ENCODE data around the gene PRKD2.

The PRKD2 gene

DNA sequence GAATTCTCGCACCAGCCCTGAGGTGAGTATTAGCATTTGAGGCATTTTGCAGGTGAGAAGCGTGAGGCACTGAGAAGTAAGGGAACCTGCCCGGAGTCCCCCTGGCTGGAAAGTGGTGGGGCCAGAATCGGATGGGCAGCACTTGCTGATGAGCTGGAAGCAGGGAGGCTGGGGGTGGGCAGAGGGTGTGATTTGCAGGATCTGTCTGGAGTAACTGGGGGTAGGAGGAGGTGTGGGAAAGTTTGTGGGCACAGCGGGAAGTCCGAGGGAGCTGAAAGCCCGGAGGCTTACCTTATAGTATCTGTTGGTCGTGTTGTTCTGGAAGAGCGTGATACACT lies 20.1 kb downstream of the PRKD2 start:
- DNase-seq = no peak
- TF ChIP-seq GATA1 (IDR thresholded peaks at IDR 0.05; ENCODE audit: low read depth, low read length) (no peak), POLR2A (IDR thresholded peaks at IDR 0.05; ENCODE audit: low read length) (no peak)

DNA sequence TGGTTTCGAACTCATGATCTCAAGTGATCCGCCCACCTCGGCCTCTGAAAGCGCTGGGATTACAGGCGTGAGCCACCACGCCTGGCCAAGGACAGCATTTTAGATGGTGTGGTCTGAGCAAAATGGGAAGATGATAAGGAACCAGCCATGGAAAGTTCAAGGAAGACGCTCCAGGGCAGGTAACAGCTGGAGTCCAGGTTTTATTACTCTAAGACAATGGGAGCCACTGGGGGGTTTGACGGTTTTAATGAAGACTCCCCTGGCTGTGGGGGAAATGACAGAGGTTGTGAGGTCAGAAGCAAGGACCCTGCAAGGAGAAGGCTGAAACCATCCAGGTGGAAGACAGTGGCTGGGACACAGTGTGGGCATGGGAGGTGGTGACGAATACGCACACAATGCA lies 20.9 kb downstream of the PRKD2 start:
- TF ChIP-seq GATA1 (IDR thresholded peaks at IDR 0.05; ENCODE audit: low read depth, low read length) (no peak), POLR2A (IDR thresholded peaks at IDR 0.05; ENCODE audit: low read length) (no peak)
- no peak for DNase-seq

DNA sequence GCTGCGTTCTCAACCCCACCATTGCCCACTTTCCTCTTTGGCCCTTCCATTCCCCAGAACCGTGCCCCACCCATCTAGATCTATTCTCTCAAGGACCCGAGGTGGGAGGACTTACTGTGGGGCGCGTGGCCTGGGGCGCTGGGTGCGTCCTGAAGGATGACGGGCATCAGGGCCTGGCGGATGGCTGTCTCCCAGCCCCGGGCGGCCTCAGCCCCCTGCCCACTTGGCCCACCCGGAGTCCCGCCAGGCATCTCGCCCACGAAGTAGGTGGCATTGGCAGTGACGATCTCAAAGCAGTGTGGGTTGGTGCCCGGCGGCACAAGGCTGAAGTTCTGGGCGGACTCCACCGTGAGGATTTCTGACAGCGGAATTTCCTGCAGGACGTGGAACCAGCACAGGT lies 23.2 kb downstream of the PRKD2 start:
- no peak for DNase-seq
- TF ChIP-seq POLR2A (IDR thresholded peaks at IDR 0.05; ENCODE audit: low read length) (no peak), GATA1 (IDR thresholded peaks at IDR 0.05; ENCODE audit: low read depth, low read length) (no peak)

DNA sequence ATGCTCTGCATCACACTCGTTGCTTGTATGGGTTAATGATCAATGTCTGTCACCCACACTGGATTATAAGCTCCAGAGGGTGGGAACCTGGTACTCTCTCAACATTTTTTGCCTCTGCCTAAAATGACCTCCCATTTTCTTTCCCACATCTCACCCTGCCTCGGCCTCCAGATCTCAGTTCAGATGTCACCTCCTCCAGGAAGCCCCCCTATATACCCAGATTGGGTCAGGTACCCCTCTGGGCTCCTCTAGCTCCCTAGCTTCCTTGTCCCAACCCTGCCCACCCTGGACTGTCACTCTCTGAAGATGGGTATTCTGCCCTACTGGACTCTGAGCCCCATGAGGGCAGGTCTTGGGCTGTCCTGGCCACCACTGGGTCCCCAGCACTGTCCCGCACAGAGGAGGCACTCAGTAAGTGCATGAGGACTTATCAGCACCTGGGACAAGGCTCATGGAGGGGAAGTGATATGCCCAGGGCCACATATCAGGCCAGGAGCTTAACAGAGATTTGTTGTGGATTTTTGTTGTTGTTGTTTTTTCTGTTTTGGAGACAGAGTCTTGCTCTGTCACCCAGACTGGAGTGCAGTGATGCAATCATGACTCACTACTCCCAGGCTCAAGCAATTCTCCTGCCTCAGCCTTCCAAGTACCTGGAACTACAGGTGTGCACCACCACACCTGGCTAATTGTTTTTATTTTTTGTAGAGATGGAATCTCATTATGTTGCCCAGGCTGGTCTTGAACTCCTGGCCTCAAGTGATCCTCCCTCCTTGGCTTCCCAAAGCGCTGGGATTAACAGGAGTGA lies 23.8 kb downstream of the PRKD2 start:
- no peak for TF ChIP-seq POLR2A (IDR thresholded peaks at IDR 0.05; ENCODE audit: low read length)
- TF ChIP-seq GATA1 (IDR thresholded peaks at IDR 0.05; ENCODE audit: low read depth, low read length) = no peak
- DNase-seq = peak in 1 of 2 experiments; percentile 29

DNA sequence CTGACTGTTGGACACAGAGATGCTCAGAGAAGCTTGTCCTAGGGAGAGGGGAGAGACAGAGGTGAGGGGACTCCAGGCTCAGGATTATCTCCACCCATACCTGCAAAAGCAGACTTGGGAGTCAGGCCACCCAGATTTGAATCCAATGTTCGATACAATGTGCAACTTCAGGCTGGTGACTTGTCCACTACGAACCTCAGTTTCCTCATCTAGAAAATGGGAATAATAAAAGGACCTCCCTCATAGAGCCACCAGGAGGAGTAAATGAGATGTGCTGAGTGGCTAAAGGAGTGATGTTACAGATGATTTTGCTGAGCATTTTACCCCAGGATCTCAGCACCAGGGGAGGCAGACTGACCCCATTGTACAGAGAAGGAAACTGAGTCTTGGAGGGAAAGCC lies 25.0 kb downstream of the PRKD2 start:
- DNase-seq = no peak

DNA sequence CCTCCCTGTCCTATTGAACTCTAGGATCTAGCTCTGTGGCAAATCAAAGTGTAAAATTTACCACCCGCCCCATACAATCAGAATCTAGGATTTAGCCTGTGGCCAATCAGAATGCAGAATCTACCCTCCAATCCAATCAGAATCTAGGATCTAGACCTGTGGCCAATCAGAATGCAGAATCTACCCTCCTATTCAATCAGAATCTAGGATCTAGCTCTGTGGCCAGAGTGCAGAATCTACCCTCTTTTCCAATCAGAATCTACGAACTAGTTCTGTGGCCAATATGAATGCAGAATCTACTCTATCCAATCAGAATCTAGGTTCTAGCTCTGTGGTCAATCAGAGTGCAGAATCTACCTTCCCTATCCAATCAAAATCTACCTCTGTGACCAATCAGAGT lies 25.8 kb downstream of the PRKD2 start:
- DNase-seq = no peak
- TF ChIP-seq POLR2A (IDR thresholded peaks at IDR 0.05; ENCODE audit: low read length) (no peak), GATA1 (IDR thresholded peaks at IDR 0.05; ENCODE audit: low read depth, low read length) (no peak)

More for the DNA sequence above, 25.0 kb downstream of the PRKD2 start:
- TF ChIP-seq GATA1 (IDR thresholded peaks at IDR 0.05; ENCODE audit: low read depth, low read length) (no peak), POLR2A (IDR thresholded peaks at IDR 0.05; ENCODE audit: low read length) (no peak)

DNA sequence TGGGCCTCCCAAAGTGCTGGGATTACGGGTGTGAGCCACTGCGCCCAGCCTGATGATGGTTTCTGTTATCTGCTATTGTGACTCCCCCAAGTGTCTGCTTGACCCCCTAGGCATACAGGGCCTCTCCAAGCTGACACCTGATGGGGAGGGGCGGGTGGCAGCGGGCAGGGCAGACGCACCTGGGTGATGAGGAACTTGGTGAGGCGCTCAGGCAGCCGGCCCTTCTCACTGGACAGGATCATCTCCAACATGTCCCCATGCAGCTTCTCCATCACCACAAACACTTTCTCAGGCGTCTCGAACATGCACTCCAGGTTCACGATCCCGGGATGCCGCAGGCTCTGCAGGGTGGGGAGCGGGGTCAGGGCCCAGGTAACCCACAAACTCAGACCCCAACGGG lies 27.6 kb downstream of the PRKD2 start:
- DNase-seq = no peak
- TF ChIP-seq GATA1 (IDR thresholded peaks at IDR 0.05; ENCODE audit: low read depth, low read length) (no peak), POLR2A (IDR thresholded peaks at IDR 0.05; ENCODE audit: low read length) (no peak)

DNA sequence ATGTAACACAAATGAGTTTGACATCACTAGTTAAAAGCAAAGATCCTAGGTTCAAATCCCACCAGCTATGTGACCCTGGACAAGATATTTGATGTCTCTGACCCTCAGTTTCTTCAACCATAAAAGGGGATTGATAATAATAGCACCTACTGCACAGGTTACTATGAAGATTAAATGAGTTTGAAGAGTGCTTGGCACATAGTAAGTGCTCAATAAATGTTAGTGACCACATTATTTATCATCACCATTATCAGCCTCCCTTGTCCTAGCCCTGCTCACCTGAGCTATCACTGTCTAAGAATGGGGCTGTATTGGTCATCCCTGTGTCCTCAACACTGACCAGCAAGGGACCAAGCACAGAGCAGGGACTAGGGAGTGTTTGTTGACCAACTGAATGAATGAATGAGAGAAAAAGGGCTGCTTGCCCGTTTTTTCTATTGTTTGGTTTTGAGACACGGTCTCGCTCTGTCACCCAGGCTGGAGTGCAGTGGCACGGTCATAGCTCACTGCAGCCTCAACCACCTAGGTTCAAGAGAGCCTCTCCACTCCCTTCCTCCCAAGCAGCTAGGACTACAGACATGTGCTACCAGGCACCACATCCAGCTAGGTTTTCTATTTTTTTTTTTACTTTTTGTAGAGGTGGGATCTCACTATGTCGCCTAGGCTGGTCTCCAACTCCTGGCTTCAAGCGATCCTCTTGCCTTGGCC lies 29.3 kb downstream of the PRKD2 start:
- DNase-seq = no peak
- no peak for TF ChIP-seq GATA1 (IDR thresholded peaks at IDR 0.05; ENCODE audit: low read depth, low read length)
- TF ChIP-seq POLR2A (IDR thresholded peaks at IDR 0.05; ENCODE audit: low read length) = no peak

DNA sequence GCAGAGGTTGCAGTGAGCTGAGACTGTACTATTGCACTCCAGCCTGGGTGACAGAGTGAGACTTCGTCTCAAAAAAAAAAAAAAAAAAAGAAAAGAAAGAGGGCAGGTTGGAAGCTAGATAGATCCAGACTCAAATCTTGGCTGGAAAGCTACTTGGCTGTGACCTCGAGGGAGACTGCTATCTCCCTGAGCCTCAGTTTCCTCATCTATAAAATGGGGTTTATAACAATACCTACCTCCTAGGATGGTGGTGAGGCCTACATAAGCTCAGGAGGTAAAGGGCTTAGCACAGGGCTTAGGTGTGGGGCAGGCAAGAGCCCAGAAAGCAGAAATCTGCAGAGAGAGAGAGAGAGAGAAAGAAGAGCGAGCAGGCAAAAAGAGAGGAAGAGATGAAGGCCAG lies 31.7 kb downstream of the PRKD2 start:
- no peak for DNase-seq
- no peak for TF ChIP-seq POLR2A (IDR thresholded peaks at IDR 0.05; ENCODE audit: low read length)
- TF ChIP-seq GATA1 (IDR thresholded peaks at IDR 0.05; ENCODE audit: low read depth, low read length) = no peak

DNA sequence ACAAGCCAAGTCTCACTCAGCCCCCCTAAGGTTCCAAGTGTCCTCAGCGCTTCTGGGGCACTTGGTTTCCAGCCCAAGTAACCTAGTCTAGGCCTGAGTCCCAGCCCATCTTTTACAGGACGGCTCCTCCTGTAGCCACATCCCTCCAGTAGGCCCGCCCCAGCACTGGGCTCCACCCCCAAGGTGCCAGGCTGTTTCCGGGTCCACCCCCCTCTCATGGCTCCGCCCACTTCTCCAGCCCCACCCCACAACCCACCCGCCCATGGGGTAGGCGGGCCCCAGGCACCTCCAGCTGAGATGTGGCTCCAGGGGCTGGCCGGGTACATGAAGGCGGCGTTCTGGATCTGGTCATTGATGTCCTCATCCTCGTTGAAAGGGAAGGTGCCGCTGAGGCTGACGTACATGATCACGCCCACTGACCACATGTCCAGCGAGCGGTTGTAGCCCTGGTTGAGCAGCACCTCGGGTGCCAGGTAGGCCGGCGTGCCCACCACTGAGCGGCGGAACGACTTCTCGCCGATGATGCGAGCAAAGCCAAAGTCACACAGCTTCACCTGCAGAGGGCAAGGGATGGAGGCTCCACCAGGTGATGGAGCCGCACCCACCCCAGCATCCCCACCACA lies 38.7 kb downstream of the PRKD2 start:
- DNase-seq = peak; percentile 53 to 63

DNA sequence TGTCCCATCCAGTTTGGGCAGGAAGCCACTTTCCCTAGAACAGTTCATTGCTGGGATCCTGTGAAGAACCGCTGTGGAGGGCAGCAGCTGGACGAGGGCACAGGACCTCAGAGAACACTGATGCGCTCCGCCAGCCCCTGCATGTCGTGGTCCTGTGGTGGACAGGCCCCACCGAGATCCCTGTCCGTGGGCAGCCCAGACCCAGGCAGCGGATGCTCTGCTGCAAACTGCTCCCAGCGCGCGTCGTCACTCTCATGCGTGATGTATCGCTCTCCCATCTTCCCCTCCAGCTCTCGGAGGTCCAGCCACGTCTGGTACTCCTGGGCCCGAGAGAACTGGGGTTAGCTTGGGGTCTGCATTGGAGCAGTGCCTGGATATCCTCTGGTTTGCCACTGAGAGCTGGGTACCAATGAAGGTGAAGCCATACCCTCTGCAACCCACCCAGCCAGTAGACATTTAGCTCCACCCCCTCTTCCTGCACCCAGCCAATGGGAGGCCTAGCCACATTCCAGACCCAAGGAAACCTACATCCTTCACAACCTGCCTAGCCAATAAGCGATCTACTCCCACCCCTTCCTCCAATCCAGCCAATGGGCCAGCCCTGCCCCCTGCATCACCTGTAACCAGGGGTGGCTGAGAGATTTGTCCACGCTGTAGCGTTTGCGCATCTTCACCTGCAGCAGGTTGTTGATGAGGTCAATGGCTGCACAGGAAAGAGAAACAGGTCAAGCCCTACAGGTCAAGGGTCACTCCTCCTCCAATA lies 42.3 kb downstream of the PRKD2 start:
- TF ChIP-seq POLR2A (IDR thresholded peaks at IDR 0.05; ENCODE audit: low read length) (no peak), GATA1 (IDR thresholded peaks at IDR 0.05; ENCODE audit: low read depth, low read length) (no peak)
- DNase-seq = no peak

More for the DNA sequence above, 38.7 kb downstream of the PRKD2 start:
- TF ChIP-seq POLR2A (IDR thresholded peaks at IDR 0.05; ENCODE audit: low read length) (no peak), GATA1 (IDR thresholded peaks at IDR 0.05; ENCODE audit: low read depth, low read length) (no peak)

DNA sequence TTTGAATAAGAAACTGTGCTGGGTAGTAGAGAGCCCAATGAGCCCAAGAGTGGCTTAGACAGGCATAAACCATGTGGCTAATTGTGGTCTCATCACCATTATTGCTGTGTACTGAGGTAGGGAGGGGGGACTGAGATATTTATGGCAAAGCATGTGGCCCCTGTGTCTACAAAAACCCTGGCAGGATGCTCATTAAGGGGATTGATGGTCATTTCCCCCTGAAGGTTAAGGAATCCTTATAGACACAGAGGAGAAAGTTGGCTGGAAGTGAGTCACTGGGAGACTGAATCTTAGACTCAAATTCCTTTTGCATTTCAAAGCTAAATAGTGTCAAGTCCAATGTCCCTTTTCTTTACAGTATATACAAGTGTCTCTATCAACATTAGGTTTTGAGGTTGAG lies 46.1 kb downstream of the PRKD2 start:
- DNase-seq = no peak
- TF ChIP-seq POLR2A (IDR thresholded peaks at IDR 0.05; ENCODE audit: low read length) (no peak), GATA1 (IDR thresholded peaks at IDR 0.05; ENCODE audit: low read depth, low read length) (no peak)

DNA sequence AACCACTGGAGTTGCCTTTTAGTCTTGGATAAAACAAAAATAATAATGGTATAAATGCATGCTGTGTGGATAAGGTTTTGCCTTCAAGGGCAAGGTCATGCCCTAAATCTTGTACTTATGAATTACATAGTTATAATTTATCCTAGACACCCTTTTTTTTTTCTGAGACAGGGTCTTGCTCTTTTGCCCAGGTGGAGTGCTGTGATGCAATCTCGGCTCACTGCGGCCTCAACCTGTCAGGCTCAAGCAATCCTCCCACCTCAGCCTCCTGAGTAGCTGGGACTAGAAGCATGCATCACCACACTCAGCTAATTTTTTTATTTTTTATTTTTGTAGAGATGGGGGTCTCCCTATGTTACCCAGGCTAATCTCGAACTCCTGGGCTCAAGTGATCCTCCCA lies 48.3 kb downstream of the PRKD2 start:
- no peak for DNase-seq
- no peak for TF ChIP-seq POLR2A (IDR thresholded peaks at IDR 0.05; ENCODE audit: low read length)
- TF ChIP-seq GATA1 (IDR thresholded peaks at IDR 0.05; ENCODE audit: low read depth, low read length) = no peak

DNA sequence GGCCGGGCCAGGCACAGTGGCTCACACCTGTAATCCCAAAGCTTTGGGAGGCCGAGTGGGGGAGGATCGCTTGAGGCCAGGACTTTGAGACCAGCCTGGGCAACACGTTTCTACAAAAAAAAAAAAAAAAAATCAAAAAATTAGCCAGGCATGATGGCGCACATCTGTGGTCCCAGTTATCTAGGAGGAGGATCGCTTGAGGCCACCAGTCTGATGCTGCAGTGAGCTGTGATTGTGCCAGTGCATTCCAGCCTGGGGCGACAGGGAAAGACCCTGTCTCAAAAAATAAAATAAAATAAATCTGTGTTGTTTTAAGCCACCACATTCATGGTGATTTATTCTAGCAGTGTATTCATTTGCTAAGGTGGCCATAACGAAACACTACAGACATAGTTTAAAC lies 51.8 kb downstream of the PRKD2 start:
- no peak for DNase-seq

More for the DNA sequence above, 51.8 kb downstream of the PRKD2 start:
- TF ChIP-seq POLR2A (IDR thresholded peaks at IDR 0.05; ENCODE audit: low read length) = no peak
- no peak for TF ChIP-seq GATA1 (IDR thresholded peaks at IDR 0.05; ENCODE audit: low read depth, low read length)
